ENCODE results near the gene EVC2.

EVC2 gene, protein sequence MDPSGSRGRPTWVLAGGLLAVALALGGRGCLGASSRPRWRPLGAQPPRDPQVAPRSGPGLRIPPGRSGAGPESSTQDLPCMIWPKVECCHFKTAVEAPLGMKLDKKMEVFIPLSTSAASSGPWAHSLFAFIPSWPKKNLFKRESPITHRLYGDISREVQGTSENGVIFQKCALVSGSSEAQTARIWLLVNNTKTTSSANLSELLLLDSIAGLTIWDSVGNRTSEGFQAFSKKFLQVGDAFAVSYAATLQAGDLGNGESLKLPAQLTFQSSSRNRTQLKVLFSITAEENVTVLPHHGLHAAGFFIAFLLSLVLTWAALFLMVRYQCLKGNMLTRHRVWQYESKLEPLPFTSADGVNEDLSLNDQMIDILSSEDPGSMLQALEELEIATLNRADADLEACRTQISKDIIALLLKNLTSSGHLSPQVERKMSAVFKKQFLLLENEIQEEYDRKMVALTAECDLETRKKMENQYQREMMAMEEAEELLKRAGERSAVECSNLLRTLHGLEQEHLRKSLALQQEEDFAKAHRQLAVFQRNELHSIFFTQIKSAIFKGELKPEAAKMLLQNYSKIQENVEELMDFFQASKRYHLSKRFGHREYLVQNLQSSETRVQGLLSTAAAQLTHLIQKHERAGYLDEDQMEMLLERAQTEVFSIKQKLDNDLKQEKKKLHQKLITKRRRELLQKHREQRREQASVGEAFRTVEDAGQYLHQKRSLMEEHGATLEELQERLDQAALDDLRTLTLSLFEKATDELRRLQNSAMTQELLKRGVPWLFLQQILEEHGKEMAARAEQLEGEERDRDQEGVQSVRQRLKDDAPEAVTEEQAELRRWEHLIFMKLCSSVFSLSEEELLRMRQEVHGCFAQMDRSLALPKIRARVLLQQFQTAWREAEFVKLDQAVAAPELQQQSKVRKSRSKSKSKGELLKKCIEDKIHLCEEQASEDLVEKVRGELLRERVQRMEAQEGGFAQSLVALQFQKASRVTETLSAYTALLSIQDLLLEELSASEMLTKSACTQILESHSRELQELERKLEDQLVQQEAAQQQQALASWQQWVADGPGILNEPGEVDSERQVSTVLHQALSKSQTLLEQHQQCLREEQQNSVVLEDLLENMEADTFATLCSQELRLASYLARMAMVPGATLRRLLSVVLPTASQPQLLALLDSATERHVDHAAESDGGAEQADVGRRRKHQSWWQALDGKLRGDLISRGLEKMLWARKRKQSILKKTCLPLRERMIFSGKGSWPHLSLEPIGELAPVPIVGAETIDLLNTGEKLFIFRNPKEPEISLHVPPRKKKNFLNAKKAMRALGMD

DNA sequence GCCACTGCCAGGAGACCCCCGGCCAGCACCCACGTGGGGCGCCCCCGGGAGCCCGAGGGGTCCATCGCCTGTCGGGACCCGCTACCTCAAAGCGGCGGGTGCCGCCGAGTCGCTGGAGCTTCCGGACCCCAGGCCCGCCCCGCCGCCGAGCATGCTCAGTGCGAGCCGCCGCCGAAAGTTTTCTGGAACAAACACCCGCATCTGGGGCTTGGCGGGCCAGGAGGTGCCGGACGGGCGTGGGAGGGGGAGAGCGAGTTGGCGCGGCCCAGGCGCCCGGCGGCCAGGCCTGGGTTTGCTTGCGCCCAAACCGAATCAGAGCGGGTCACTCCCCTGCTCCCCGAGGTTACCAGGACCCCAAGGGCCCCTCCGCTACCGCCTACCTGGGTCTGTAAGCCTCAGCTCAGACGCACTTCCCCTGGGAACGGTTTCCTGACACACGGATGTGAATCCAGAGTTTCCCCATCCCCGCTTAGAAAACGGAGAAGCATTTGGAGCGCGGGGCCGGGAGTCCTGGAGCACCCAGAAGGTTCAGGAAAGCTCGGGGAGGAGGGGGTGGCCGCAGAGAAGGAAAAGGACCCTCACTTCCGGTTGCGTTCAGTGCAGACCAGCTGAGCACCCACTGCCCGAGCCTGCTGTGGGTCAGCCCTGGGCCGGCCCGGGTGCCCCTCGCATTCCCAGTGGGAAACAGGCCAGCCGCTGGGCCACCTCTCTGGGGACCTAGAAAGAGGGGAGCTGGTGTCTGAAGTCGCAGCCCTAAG lies at the start of gene EVC2:
EVC2 (minus strand) TSS at position 111 of the 758 bp plus-strand sequence; CDS start at position 65, 46 bp downstream.
- no peak for DNase-seq (ENCODE audit: low read depth in 3 of 3)

DNA sequence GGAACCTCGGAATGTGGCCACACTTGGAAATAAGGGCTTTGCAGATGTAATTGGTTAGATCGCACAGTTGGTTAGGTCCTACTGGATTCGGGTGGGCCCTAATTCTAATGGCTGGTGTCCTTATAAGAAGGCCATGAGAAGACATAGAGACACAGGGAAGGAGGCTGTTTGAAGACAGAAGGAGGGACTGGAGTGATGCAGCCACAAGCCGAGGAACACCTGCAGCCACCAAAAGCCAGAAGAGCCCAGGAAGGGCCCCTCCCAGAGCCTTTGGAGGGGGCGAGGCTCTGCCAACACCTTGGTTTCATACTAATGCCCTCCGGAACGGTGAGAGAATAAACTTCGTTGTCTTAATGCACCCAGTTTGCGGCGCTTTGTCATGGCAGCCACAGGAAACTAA lies 49.6 kb upstream of the EVC2 start:
- DNase-seq (ENCODE audit: low read depth in 3 of 3): no peak

DNA sequence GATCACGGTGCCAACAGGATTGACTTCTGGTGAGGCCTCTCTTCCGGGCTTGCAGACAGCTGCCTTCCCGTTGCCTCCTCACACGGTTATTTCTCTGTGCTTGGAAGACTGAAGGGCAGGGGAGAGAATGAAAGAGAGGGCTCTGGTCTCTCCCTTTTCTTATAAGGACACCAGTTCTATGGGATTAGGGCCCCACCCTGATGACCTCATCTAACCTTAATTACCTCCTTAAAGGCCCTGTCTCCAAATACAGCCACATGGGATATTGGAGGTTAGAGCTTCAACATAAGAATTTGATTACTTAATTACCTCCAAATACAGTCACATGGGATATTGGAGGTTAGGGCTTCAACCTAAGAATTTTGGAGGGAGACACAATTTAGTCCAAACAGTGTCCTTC lies 49.2 kb upstream of the EVC2 start:
- no peak for DNase-seq (ENCODE audit: low read depth in 3 of 3)

DNA sequence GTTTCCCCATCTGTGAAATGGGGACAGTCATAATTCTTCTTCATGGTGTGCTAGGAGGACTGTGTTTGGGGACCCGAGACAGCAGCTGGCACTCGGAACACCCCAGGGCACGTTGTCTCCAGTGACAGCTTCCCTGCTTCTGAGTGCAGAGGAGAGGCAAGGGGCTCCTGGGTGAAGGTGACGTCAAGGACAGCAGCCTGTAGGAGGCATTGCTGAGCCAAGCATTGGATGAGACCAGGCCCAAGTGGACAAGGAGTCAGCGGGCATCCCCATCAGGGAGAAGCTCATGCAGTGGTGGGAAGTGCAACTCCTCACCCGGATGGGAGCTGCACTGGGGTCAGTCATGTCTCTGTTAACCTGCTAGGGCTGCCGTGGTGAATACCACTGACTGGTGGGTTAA lies 48.7 kb upstream of the EVC2 start:
- no peak for DNase-seq (ENCODE audit: low read depth in 3 of 3)

DNA sequence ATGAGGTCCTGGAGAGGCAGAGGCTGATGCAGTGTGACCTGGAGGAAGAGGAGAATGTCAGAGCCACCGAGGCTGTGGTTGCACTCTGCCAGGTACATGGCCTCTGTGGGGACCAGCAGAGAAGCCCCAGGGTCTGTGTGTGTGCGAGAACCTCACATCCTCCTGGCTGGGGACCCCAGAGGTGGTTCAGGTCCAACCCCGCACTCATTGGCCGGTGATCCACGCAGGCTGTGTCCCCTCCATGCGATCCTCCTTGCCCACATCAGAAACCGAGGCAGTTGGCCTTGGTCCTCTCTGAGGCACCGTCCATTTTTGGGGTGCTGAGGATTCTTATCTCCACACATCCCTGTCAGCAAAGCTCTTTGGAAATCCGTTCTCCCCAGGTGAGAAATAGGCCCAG lies 47.9 kb upstream of the EVC2 start:
- no peak for DNase-seq (ENCODE audit: low read depth in 3 of 3)

DNA sequence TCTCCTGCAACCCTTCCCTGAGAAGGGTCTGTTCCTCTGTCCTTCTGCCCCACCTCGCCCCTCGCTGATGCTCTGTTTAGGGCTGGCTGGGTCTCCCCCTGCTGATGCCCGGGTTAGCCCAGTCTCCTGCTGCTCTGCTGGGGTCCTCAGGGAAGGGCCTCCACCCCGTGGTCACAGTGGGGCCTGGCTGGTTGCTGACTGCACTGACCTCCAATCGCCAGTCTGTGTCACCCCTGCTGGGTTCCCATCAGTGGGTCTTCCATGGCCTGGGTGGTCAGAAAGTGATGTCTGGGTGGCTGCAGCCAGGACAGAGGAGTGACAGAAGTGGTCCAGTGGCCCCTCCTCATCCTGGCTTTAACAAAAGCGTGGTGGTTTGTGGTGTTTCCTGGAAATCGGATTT lies 47.3 kb upstream of the EVC2 start:
- DNase-seq (ENCODE audit: low read depth in 3 of 3): no peak

DNA sequence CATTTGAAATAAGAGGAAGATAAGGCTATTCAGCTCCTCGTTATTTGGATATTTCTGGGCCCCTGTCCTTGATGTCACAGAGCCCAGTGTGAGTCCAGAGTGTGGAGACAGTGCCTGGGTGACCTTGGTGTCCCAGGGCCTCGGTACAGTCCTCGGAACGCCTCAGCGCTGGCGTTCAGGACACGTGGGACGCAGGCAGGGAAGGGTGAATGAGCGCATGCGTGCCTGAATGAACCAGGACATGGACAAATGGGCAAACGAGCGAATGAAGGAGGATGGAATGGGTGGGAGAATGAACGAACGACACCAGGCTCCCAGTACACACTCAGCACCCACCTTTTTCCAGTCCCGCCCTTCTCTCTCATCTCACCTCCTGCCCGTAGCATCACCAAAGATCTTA lies 46.8 kb upstream of the EVC2 start:
- DNase-seq (ENCODE audit: low read depth in 3 of 3): no peak

DNA sequence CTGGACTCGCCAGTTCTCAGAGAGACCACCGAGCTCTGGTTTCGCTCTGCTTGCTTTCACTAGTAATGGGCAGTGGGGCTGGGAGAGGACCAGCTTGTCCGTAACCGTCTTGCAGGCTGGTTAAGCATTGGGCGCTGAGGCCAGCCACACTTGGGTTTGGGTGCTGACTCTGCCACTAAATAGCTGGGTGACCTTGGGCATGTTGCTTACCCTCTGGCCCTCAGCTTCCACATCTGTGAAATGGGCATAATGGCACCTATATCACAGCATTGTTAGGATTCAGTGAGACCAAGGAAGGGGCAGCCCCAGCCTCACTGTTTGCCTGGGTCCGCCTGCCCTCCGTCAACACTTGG lies 46.1 kb upstream of the EVC2 start:
- DNase-seq (ENCODE audit: low read depth in 3 of 3): no peak

DNA sequence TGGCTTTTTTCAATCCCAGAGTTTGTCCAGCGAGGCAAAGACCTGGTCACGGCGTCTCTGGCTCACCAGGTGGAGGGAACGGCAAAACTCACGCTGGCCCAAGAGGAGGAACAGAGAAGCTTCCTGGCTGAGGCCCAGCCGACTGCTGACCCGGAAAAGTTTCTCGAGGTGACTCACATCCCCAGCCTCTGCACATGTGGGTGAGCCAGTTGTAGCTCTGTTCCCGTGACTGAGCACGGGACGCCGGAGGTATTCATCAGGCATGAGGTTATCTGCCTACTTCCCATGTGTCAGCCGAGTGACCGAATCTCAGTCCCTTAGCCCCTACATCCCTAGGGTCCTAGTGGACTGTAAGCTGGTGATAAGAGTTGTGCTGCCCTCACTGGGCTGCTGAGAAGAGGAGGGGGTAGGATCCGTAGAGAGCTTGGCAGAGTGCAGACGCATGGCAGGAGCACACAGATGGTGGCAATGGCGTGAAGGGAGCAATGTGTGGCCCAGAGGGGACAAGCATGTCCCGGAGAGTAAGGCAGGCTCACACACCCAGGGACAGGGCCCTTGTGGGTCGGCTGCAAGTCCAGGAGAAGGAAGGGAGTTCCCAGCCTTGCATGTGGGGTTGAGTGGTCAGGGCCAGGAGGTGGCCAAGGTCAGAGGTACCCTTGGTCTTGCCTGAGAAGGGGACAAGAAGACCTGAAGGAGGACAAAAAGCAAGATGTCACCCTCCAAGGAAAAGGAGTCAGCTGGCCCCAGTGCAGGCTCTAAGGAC lies 45.6 kb upstream of the EVC2 start:
- DNase-seq (ENCODE audit: low read depth in 3 of 3): no peak

DNA sequence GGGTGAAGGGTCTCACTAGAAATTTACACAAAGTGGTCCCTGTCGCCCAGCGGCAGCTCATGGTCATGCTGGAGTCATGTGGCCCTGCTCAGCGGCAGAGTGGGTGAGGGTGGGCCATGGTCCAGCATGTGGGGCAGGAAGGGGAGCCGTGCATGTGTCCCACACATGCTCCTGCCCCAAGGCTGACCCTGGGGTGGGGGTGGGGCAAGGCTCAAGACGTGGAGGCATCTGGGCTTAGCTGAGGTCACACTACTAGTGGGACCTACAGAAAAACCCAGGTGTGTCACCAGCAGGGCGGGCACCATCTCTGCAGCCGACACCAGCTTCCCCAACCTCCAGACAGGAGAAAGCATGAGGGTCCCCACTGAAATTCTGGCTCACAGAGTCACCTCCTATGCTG lies 45.0 kb upstream of the EVC2 start:
- DNase-seq (ENCODE audit: low read depth in 3 of 3): no peak

DNA sequence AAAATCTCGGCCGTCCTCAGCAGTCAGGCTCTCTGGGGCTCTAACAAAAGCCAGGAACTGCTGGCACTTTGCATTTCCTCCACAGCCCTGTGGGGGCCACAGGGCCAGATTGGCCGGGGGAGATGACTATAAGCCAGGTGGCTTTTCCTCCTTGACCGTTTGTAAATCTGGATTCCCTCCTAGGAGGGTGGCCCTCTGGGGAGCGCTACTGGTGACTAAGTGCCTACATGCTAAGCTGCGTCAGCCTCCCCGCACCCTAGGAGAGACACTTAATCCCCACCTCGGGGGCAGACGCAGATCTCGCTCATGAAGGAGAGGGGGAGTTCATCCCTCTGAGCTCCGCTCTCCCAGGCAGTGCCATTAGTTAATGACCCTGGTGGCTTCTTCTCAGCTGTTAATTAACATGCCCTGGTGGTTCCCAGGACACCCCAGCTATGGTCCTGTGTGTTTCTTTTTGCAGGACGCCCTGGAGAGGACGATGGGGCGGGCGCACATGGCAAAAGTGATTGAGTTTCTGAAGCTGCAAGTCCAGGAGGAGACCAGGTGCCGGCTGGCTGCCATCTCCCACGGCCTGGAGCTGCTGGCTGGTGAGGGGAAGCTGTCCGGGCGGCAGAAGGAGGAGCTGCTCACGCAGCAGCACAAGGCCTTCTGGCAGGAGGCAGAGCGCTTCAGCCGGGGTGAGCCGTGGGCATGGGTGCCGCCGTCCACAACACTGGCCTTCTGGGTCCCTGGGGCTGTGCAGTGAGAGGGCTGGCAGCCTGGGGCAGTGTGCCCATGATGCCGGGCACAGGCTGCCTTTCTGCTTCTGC lies 44.2 kb upstream of the EVC2 start:
- no peak for DNase-seq (ENCODE audit: low read depth in 3 of 3)

DNA sequence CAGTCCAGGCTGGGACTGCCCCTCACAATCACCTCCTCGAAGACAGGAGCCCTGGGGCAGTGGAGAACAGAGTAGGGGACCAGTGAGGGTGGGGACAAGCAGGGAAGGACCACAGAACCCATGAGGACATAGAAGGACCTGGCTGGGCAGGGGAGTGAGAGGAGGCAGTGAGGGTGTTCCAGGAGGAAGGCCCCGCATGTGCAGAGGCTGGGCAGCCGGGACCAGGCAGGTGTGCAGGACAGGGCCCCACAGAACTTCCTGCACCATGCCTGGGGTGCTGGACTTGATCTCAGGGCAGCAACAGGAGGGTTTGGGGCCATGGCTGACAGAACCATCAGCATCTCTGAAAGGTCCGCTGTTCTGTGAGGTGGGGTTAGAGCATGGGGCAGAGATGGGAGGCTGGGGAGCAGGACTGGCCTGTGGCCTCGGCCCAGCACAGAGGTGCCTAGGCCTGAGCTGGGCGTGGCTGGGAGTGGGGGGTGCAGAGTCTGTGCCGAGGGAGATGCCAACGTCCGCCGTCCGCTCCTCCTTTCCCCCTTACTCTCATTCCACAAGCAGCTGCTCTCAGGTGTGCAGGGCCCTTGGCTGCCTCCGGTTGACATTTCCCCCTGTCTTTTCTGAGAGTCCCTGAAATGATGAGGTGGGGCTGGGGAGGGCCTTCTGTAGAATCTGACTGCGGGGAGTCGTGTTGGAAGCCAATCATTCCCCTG lies 43.5 kb upstream of the EVC2 start:
- no peak for DNase-seq (ENCODE audit: low read depth in 3 of 3)

DNA sequence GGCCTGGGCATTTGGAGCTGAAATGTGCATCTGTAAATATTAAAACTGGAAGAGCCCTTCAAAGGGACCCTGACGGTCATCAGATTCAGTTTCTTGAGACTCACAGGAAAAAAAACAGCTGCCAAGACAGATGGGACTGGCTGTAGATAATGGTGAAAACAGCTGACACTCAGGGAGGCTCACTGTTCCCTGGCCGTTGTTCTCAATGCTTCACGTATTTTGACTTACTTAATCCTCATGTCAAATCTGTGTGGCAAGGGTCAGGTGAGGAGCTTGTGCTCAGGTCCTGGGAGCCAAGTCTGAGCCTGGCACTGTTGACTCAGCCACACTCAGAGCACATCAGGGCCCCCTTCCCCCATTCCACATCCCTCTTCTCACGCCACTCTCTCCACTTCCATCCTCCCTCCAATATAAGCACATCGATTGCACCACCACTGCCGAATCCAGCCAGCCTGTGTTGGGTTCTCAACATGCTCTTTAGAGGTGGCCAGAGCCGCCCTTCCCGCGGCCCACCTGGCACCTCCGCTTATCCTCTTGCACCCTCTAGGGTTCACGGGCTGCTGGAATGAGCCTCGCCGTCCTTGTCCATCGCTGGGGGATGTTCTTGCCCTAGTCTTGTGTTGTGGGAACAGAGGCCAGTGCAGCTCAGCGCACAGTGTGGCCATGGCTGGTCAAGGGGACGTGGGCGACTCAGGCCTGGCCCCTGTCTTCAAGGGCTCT lies 42.7 kb upstream of the EVC2 start:
- no peak for DNase-seq (ENCODE audit: low read depth in 3 of 3)

DNA sequence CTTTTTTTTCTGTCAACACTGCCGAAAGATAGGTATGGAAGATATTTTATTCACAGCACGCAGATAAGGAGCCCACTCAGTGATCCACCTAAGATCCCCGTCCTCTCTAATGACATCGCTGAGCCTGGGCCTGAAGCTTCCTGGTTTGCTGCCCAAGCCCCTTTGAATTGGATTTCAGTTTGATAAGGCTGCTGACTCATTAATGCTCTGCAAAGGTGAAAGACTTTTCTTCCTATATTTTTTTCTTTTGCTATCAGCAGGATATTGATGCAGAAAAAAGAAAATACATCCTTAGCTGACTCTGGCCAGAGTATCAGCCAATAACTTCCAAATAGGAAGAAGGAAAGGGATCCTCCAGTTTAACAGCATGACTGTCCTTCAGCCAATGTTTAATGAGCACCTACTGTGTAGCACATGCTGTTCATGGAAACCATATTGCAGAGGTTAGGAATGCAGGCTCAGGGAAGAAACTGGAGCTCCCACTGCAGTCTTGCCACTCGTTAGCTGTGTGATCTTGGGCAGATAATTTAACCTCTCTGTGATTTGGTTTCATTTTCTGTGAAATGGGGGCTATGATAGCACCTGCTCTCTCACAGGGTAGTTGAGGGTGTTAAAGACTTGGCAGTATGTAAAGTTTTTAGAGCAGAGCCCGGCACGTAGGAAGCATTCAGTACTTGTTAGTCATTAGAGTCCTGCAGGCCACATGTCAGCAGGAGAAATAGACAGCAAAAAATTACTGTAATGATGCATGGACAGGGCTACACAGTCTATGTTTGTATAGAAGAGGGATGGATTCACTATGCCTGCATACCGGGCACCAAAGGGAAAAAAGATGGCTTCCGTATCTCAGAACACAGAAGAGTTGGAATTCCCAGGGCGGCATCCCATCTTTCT lies 41.9 kb upstream of the EVC2 start:
- no peak for DNase-seq (ENCODE audit: low read depth in 3 of 3)

DNA sequence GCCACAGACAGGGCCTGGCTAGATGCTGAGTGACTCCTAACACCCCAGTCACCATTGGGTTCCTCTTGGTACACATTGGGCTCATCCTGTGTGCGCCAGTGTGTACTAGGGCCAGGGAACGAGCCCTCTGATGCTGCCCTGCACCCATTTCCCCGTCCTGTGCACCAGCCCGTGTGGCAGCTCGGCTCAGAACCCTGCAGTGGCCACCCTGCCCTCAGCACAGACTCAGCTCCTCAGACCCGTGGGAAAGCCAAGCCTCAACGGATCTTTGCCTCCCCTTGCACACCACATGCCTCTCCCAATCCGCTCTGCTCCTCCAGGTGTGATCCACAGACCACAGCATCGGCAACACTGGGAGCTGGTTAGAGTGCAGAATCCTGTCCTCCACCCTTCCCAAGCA lies 41.2 kb upstream of the EVC2 start:
- no peak for DNase-seq (ENCODE audit: low read depth in 3 of 3)

DNA sequence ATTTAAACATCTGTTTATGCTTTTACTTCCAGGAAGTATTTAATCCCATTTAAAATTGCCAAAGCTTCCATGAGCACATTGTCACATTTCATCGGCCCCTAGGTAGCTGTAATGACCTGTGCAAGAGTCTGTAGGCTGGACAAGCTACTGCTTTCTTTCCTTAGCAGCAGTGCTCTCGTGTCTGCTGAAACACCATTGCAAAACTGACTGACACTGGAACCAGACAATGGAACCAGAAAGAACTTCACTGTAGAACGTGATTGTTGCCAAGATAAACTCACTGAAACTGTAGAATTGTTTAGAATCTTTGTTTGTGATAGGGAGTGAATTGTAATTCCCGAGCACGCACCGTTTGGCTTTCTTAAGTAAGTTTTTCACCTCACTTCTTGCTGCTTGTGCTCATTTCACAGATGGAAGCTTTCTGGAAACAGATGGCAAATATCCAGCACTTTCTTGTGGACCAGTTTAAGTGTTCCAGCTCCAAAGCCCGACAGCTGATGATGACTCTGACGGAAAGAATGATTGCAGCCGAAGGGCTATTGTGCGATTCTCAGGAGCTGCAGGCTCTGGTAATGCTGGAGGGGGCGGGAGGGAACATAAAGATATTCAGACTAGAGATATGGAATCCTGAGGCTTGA lies 39.5 kb upstream of the EVC2 start:
- no peak for DNase-seq (ENCODE audit: low read depth in 3 of 3)

Measured in stimulated activated CD4-positive, alpha-beta T cell treated with anti-CD3 and anti-CD28 coated beads, TNF-alpha, amount 100 ng/mL, for 48 hours (primary cell).